GM12875 (cell line): Measurements from ENCODE around the gene CENPL.
"Not testable (repeated sequence)": the region's sequence is repeated elsewhere in the genome, so short reads cannot be mapped to it uniquely, and the experiment has no call there.

Experiments used
- H3K4me3 ChIP-seq: one replicate; pipeline ENCODE4 v1.5.1; 2011; ENCODE audit warnings: low read depth, low read length, control low read depth
- CTCF ChIP-seq: IDR thresholded peaks from 2 replicates; pipeline ENCODE4 v1.5.1; 2011; ENCODE audit warnings: low read depth, mild to moderate bottlenecking, control low read depth, inconsistent platforms, low read length, moderate library complexity, borderline replicate concordance; ENCODE audit not compliant: insufficient read depth

CENPL gene

GRCh38 chr1:173862769-173863223, 38.1 kb upstream of the CENPL start:
- H3K4me3 ChIP-seq = no peak overlapping the region
- TF ChIP-seq CTCF = no peak

- not testable (repeated sequence) for H3K4me3 ChIP-seq
These were observed 37.6 kb upstream of the CENPL start for GRCh38 chr1:173862146-173862768.

- TF ChIP-seq CTCF = no peak
- no peak overlapping the region for H3K4me3 ChIP-seq
These were observed 37.1 kb upstream of the CENPL start for GRCh38 chr1:173861731-173862145.

- TF ChIP-seq CTCF = no peak
- H3K4me3 ChIP-seq = no peak overlapping the region
These were observed 35.4 kb upstream of the CENPL start for GRCh38 chr1:173860065-173860464.

- not testable (repeated sequence) for H3K4me3 ChIP-seq
These were observed 34.9 kb upstream of the CENPL start for GRCh38 chr1:173859547-173859946.

GRCh38 chr1:173857363-173857917, 32.8 kb upstream of the CENPL start:
- H3K4me3 ChIP-seq = no peak overlapping the region
- TF ChIP-seq CTCF = no peak

GRCh38 chr1:173856903-173857302, 32.2 kb upstream of the CENPL start:
- no peak for TF ChIP-seq CTCF
- H3K4me3 ChIP-seq = no peak overlapping the region

- no peak overlapping the region for H3K4me3 ChIP-seq
- no peak for TF ChIP-seq CTCF
These were observed 31.3 kb upstream of the CENPL start for GRCh38 chr1:173856014-173856413.
